SK-N-SH treated with all-trans-retinoic acid at 6 μM for 48 hours (cell line): ENCODE measurements around the gene PRSS8.

ENCODE experiments used
- BACH2 ChIP-seq: fragments of 250-450 bp; sonication (Bioruptor Pico); IDR thresholded peaks from 2 replicates; pipeline ENCODE4 v1.9.0; 2021; ENCODE audit warnings: mild to moderate bottlenecking, borderline replicate concordance
- CSDC2 ChIP-seq: fragments of 250-450 bp; sonication (Bioruptor Pico); IDR thresholded peaks from 2 replicates; pipeline ENCODE4 v1.5.0; 2020; ENCODE audit warnings: mild to moderate bottlenecking, moderate library complexity
- ESRRG ChIP-seq: fragments of 250-450 bp; sonication (Bioruptor Pico); IDR thresholded peaks from 2 replicates; pipeline ENCODE4 v1.6.1; 2021; ENCODE audit warnings: mild to moderate bottlenecking
- OSR1 ChIP-seq: fragments of 250-450 bp; sonication (Bioruptor Pico); IDR thresholded peaks from 2 replicates; pipeline ENCODE4 v1.8.0; 2022; ENCODE audit warnings: moderate library complexity, mild to moderate bottlenecking, inconsistent platforms
- RARB ChIP-seq: fragments of 250-450 bp; sonication (Bioruptor Pico); IDR thresholded peaks from 2 replicates; pipeline ENCODE4 v1.8.0; 2021; ENCODE audit warnings: mild to moderate bottlenecking, moderate library complexity
- ZFP3 ChIP-seq: fragments of 250-450 bp; sonication (Bioruptor Pico); IDR thresholded peaks from 2 replicates; pipeline ENCODE4 v1.5.0; 2020; ENCODE audit warnings: mild to moderate bottlenecking, moderate library complexity
- ZFP30 ChIP-seq: fragments of 450-650 bp; formaldehyde crosslinking; IDR thresholded peaks from 2 replicates; pipeline ENCODE4 v1.5.0; 2022; ENCODE audit warnings: mild to moderate bottlenecking, moderate library complexity
- ZNF565 ChIP-seq: fragments of 450-650 bp; formaldehyde crosslinking; conservative IDR thresholded peaks from 2 replicates; pipeline ENCODE4 v1.5.0; 2020; ENCODE audit warnings: low read depth, mild to moderate bottlenecking, moderate library complexity
- ZNF70 ChIP-seq: fragments of 450-650 bp; formaldehyde crosslinking; IDR thresholded peaks from 2 replicates; pipeline ENCODE4 v1.5.0; 2020; ENCODE audit warnings: mild to moderate bottlenecking, moderate library complexity
- TF ChIP-seq, protein P1 (sequence below): fragments of 250-450 bp; sonication (Bioruptor Pico); IDR thresholded peaks from 2 replicates; pipeline ENCODE4 v1.5.1; 2020; ENCODE audit warnings: low read depth, mild to moderate bottlenecking, moderate library complexity
- TF ChIP-seq, protein P2 (sequence below): fragments of 250-450 bp; sonication (Bioruptor Pico); IDR thresholded peaks from 2 replicates; pipeline ENCODE4 v1.5.1; 2021; ENCODE audit warnings: mild to moderate bottlenecking, moderate library complexity
- TF ChIP-seq, protein P3 (sequence below): fragments of 250-450 bp; sonication (Bioruptor Pico); IDR thresholded peaks from 2 replicates; pipeline ENCODE4 v1.5.0; 2020; ENCODE audit warnings: mild to moderate bottlenecking, moderate library complexity
- TF ChIP-seq, protein P4 (sequence below): fragments of 250-450 bp; sonication (Bioruptor Pico); IDR thresholded peaks from 2 replicates; pipeline ENCODE4 v1.8.0; 2020; ENCODE audit warnings: mild to moderate bottlenecking, moderate library complexity, borderline replicate concordance

DNA sequence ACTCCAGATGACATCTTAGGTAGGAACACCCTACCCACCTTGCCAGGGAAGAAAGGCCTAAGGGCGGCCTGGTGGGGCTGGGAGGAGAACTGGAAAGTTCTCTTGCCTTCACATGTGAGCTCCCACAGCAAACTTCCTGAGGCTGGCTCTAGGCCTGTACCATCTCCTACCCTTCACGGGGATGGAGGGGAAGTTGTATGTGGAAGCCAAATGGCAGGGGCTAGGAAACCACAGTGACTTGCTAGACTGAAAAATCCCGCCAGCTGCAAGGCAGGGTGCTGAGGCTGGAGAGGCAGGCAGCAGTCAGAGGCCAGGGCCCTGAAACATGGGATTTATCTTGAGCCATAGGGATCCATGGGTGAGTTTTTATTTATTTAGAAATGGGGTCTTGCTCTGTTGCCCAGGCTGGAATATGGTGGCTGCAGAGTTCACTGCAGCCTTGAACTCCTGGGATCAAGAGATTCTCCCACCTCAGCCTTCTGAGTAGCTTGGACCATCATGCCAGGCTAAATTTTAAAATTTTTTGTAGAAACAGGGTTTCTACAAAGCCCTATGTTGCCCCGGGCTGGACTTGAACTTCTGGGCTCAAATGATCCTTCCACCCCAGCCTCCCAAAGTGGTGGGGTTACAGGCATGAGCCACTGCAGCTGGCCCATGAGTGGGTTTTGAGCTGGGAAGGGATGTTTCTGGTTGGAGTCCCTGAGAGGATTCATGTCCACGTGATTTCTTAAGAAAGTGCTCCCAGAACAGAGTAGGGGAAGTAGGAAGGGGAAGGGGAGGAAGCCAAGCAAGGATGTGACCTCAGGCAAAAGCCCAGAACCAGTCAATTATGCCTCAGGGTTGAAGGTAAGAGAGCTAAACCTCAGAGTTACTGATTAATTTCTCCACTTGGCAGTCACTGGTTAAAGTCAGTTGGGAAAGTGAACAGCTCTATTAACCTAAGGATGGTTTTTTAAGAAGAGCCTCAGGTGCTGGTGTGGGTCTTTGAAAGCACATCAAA is 22.1 kb downstream of the PRSS8 start:
- no peak for TF ChIP-seq OSR1
- no peak for TF ChIP-seq CSDC2 (CRISPR knock-in tag)
- TF ChIP-seq ZFP3, result no peak
- TF ChIP-seq ZFP30 (CRISPR knock-in tag), result no peak
- TF ChIP-seq, protein P1, sequence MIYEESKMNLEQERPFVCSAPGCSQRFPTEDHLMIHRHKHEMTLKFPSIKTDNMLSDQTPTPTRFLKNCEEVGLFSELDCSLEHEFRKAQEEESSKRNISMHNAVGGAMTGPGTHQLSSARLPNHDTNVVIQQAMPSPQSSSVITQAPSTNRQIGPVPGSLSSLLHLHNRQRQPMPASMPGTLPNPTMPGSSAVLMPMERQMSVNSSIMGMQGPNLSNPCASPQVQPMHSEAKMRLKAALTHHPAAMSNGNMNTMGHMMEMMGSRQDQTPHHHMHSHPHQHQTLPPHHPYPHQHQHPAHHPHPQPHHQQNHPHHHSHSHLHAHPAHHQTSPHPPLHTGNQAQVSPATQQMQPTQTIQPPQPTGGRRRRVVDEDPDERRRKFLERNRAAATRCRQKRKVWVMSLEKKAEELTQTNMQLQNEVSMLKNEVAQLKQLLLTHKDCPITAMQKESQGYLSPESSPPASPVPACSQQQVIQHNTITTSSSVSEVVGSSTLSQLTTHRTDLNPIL, result no peak
- TF ChIP-seq, protein P2, sequence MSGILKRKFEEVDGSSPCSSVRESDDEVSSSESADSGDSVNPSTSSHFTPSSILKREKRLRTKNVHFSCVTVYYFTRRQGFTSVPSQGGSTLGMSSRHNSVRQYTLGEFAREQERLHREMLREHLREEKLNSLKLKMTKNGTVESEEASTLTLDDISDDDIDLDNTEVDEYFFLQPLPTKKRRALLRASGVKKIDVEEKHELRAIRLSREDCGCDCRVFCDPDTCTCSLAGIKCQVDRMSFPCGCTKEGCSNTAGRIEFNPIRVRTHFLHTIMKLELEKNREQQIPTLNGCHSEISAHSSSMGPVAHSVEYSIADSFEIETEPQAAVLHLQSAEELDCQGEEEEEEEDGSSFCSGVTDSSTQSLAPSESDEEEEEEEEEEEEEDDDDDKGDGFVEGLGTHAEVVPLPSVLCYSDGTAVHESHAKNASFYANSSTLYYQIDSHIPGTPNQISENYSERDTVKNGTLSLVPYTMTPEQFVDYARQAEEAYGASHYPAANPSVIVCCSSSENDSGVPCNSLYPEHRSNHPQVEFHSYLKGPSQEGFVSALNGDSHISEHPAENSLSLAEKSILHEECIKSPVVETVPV, result no peak
- TF ChIP-seq ZNF565, result no peak
- no peak for TF ChIP-seq BACH2 (CRISPR knock-in tag)
- TF ChIP-seq ESRRG (CRISPR knock-in tag), result no peak
- TF ChIP-seq, protein P3, sequence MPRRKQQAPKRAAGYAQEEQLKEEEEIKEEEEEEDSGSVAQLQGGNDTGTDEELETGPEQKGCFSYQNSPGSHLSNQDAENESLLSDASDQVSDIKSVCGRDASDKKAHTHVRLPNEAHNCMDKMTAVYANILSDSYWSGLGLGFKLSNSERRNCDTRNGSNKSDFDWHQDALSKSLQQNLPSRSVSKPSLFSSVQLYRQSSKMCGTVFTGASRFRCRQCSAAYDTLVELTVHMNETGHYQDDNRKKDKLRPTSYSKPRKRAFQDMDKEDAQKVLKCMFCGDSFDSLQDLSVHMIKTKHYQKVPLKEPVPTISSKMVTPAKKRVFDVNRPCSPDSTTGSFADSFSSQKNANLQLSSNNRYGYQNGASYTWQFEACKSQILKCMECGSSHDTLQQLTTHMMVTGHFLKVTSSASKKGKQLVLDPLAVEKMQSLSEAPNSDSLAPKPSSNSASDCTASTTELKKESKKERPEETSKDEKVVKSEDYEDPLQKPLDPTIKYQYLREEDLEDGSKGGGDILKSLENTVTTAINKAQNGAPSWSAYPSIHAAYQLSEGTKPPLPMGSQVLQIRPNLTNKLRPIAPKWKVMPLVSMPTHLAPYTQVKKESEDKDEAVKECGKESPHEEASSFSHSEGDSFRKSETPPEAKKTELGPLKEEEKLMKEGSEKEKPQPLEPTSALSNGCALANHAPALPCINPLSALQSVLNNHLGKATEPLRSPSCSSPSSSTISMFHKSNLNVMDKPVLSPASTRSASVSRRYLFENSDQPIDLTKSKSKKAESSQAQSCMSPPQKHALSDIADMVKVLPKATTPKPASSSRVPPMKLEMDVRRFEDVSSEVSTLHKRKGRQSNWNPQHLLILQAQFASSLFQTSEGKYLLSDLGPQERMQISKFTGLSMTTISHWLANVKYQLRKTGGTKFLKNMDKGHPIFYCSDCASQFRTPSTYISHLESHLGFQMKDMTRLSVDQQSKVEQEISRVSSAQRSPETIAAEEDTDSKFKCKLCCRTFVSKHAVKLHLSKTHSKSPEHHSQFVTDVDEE (CRISPR knock-in tag), result no peak
- no peak for TF ChIP-seq ZNF70 (CRISPR knock-in tag)
- TF ChIP-seq, protein P4, sequence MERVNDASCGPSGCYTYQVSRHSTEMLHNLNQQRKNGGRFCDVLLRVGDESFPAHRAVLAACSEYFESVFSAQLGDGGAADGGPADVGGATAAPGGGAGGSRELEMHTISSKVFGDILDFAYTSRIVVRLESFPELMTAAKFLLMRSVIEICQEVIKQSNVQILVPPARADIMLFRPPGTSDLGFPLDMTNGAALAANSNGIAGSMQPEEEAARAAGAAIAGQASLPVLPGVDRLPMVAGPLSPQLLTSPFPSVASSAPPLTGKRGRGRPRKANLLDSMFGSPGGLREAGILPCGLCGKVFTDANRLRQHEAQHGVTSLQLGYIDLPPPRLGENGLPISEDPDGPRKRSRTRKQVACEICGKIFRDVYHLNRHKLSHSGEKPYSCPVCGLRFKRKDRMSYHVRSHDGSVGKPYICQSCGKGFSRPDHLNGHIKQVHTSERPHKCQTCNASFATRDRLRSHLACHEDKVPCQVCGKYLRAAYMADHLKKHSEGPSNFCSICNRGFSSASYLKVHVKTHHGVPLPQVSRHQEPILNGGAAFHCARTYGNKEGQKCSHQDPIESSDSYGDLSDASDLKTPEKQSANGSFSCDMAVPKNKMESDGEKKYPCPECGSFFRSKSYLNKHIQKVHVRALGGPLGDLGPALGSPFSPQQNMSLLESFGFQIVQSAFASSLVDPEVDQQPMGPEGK, result no peak
- TF ChIP-seq RARB (CRISPR knock-in tag), result no peak
